HCT116 (cell line): ENCODE measurements around the gene ANXA10. TPM values are rescaled to one million over a fixed set of nuclear protein-coding genes. Genes with fewer than 3 reads are reported as not detected.
A peak's percentile ranks its signal among the peaks of the same experiment; 100 is the strongest.

Experiments used
- ATAC-seq: fragments of 200-7000 bp; cut with Tn5 transposase; 2 replicates; pipeline ENCODE4 v1.9.1; 2020; ENCODE audit warnings: mild to moderate bottlenecking, moderate library complexity
- BruUV-seq: library from RNA; stranded (reverse); fragments of 400-500 nt; replicated peaks from 2 replicates; lab custom pipeline; 2021; lab: Mats Ljungman, UMichigan
- CTCF ChIA-PET: fragments of 300-600 bp; sonication (Branson Sonifier 250); formaldehyde crosslinking; loops from one replicate; lab custom pipeline; 2021; ENCODE audit warnings: antibody characterized with exemption; lab: Charles Lee
- POLR2A ChIA-PET: fragments of 300-600, 350-600 bp; sonication (Branson Sonifier 250); formaldehyde crosslinking; loops from one replicate; lab custom pipeline; 2021; ENCODE audit warnings: antibody characterized with exemption; lab: Charles Lee
- RAD21 ChIA-PET, 2 experiments: fragments of 300-600 bp; sonication (Branson Sonifier 250); formaldehyde crosslinking; loops; one replicate each; lab custom pipeline; 2023; ENCODE audit warnings: low total read pairs in 2 of 2; ENCODE audit not compliant: uncharacterized antibody in 2 of 2, unreplicated experiment in 2 of 2, low non-redundant PET in 1 of 2; lab: Charles Lee
- DNase-seq: peaks from one replicate; pipeline ENCODE4 v3.0.0-alpha.2; 2010; ENCODE audit warnings: low read depth, low spot score
- H2AFZ ChIP-seq: fragments of 200-600 bp; shearing (Covaris generic), sonication (generic); 2 replicates; pipeline ENCODE4 v1.6.1; 2017; ENCODE audit warnings: low read depth, mixed run types, mixed read lengths, antibody characterized with exemption, low read length; ENCODE audit not compliant: poor library complexity, severe bottlenecking
- H3K27ac ChIP-seq: 2 replicates; pipeline ENCODE4 v1.5.1; 2012; ENCODE audit warnings: low read depth, low read length
- H3K27me3 ChIP-seq: fragments of 200-600 bp; sonication (generic); 2 replicates; pipeline ENCODE4 v1.6.1; 2016; ENCODE audit warnings: mixed run types, low read length, mixed read lengths; ENCODE audit not compliant: insufficient read depth
- H3K36me3 ChIP-seq, 2 experiments: fragments of 200-500 bp in 1 of 2; fragments of 200-600 bp in 1 of 2; sonication (Bioruptor generic) in 1 of 2; sonication (generic) in 1 of 2; 2 replicates each; pipeline versions ENCODE4 v1.5.1 to v1.6.1; 2014 to 2016; ENCODE audit warnings: low read length in 2 of 2, inconsistent platforms in 1 of 2, mixed read lengths in 1 of 2, mixed run types in 1 of 2; ENCODE audit not compliant: insufficient read depth in 2 of 2, control insufficient read depth in 1 of 2
- H3K4me1 ChIP-seq, 2 experiments: fragments of 200-600 bp in 1 of 2; sonication (generic) in 1 of 2; 2 replicates each; pipeline versions ENCODE4 v1.5.1 to v1.6.1; 2012 to 2017; ENCODE audit warnings: low read length in 2 of 2, inconsistent platforms in 1 of 2, mild to moderate bottlenecking in 1 of 2, mixed read lengths in 1 of 2, mixed run types in 1 of 2, moderate library complexity in 1 of 2; ENCODE audit not compliant: insufficient read depth in 2 of 2, control insufficient read depth in 1 of 2
- H3K4me2 ChIP-seq: fragments of 200-600 bp; sonication (generic); 2 replicates; pipeline ENCODE4 v1.6.1; 2017; ENCODE audit warnings: mixed run types, low read length, mixed read lengths
- H3K4me3 ChIP-seq, 2 experiments: fragments of 200-600 bp in 1 of 2; sonication (generic) in 1 of 2; replicated peaks in 1 of 2; 2 replicates each; pipeline ENCODE4 v1.5.1; 2011 to 2016; ENCODE audit warnings: low read length in 2 of 2, control low read depth in 1 of 2, low read depth in 1 of 2, mild to moderate bottlenecking in 1 of 2, mixed read lengths in 1 of 2, mixed run types in 1 of 2
- H3K79me2 ChIP-seq: fragments of 200-600 bp; sonication (generic); 2 replicates; pipeline ENCODE4 v1.6.1; 2017; ENCODE audit warnings: mild to moderate bottlenecking, mixed run types, low read length, moderate library complexity, mixed read lengths; ENCODE audit not compliant: insufficient read depth
- H3K9ac ChIP-seq: fragments of 200-600 bp; sonication (generic); 2 replicates; pipeline ENCODE4 v1.6.1; 2016; ENCODE audit warnings: low read length, mixed read lengths
- H3K9me2 ChIP-seq: fragments of 200-600 bp; sonication (generic), shearing (Covaris generic); 2 replicates; pipeline ENCODE4 v1.6.1; 2017; ENCODE audit warnings: mixed run types, mild to moderate bottlenecking, moderate library complexity; ENCODE audit not compliant: insufficient read depth
- H3K9me3 ChIP-seq, 2 experiments: fragments of 200-500 bp in 1 of 2; fragments of 200-600 bp in 1 of 2; sonication (Bioruptor generic) in 1 of 2; sonication (generic) in 1 of 2; 2 replicates each; pipeline ENCODE4 v1.6.1; 2014 to 2017; ENCODE audit warnings: low read length in 2 of 2, mixed read lengths in 2 of 2, inconsistent platforms in 1 of 2, low read depth in 1 of 2, mild to moderate bottlenecking in 1 of 2, mixed run types in 1 of 2, moderate library complexity in 1 of 2; ENCODE audit not compliant: control insufficient read depth in 1 of 2, insufficient read depth in 1 of 2
- H4K20me1 ChIP-seq: fragments of 200-600 bp; sonication (generic), shearing (Covaris generic); 2 replicates; pipeline ENCODE4 v1.6.1; 2017; ENCODE audit warnings: mixed run types, mild to moderate bottlenecking, moderate library complexity; ENCODE audit not compliant: insufficient read depth
- CBX3 ChIP-seq: IDR thresholded peaks from 2 replicates; pipeline ENCODE4 v1.6.1; 2012; ENCODE audit warnings: low read depth
- CEBPB ChIP-seq: IDR thresholded peaks from 2 replicates; pipeline ENCODE4 v1.6.1; 2012; ENCODE audit warnings: low read depth
- CTCF ChIP-seq, 3 experiments: fragments of 200-600 bp in 1 of 3; sonication (generic) in 1 of 3; IDR thresholded peaks in 2 of 3; conservative IDR thresholded peaks in 1 of 3; 2 replicates each; pipeline ENCODE4 v1.5.1; 2012 to 2017; ENCODE audit warnings: low read depth in 2 of 3, low read length in 2 of 3, antibody characterized with exemption in 1 of 3, borderline replicate concordance in 1 of 3, control low read depth in 1 of 3, mild to moderate bottlenecking in 1 of 3, mixed read lengths in 1 of 3, mixed run types in 1 of 3, moderate library complexity in 1 of 3; ENCODE audit not compliant: insufficient read depth in 1 of 3
- FOSL1 ChIP-seq: IDR thresholded peaks from 2 replicates; pipeline ENCODE4 v1.6.1; 2012; ENCODE audit warnings: low read depth
- JUND ChIP-seq: IDR thresholded peaks from 2 replicates; pipeline ENCODE4 v1.6.1; 2012
- RAD21 ChIP-seq: IDR thresholded peaks from 2 replicates; pipeline ENCODE4 v1.6.1; 2012; ENCODE audit warnings: low read depth, mild to moderate bottlenecking
- SRF ChIP-seq: IDR thresholded peaks from 2 replicates; pipeline ENCODE4 v1.6.1; 2012; ENCODE audit warnings: low read depth
- YY1 ChIP-seq: IDR thresholded peaks from 2 replicates; pipeline ENCODE4 v1.6.1; 2011; ENCODE audit warnings: low read length, low read depth, moderate library complexity, mild to moderate bottlenecking; ENCODE audit not compliant: insufficient replicate concordance; ENCODE audit errors: extremely low read depth
- ZBTB33 ChIP-seq: IDR thresholded peaks from 2 replicates; pipeline ENCODE4 v1.6.1; 2011; ENCODE audit warnings: mild to moderate bottlenecking, low read length, moderate library complexity; ENCODE audit not compliant: insufficient replicate concordance; ENCODE audit errors: extremely low read depth
- ZNF274 ChIP-seq: fragments of 200-500 bp; sonication (Bioruptor generic); IDR thresholded peaks from 2 replicates; pipeline ENCODE4 v1.6.1; 2014; ENCODE audit warnings: mild to moderate bottlenecking, low read depth, low read length, inconsistent platforms
- intact Hi-C: fragments of 100-400 bp; cut with micrococcal nuclease; formaldehyde crosslinking; loops from 2 replicates; pipeline ENCODE4 v1.10.0; 2022
- total RNA-seq: library from RNA; stranded (reverse); gene quantifications from one replicate; pipeline ENCODE4 v1.2.1, GENCODE V29; 2021; ENCODE audit not compliant: unreplicated experiment
- TF ChIP-seq, protein P1 (sequence below): IDR thresholded peaks from 2 replicates; pipeline ENCODE4 v1.6.1; 2012

Gene ANXA10
- total RNA-seq, 1 experiment from 2014 or later, result 15.1 TPM

DNA sequence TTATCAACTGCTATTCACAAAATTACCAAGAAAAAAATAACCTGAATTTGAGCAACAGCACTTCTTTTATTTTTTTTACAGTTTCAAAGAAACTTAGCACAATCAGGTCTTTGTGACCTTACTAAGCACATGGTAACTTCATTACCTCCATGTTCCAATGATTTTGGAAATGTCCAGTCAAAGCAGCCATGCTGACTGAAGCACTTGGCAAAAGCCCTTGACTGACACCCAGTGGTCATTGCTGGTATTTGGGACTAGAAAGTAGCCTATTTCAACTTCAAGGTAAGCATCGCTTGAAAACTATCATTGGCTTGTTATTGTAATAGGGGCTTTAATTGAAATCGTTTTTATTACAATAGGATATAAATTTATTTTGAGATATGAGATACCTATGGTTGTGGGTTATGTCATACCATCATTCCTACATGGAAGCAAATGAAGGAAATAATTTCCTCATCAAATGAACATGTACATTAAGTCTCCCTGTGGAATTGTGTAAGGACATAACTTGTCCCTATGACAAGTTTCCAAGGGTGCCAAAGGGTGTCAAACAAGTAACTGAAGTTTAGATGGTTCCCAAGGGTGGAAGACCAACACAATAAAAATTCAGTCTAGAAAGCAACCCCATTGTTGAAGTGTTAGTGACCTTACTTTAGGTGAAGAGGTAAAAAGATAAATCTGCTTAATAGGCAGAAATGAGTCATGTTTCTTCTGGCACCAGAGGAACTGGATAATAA is 15.2 kb upstream of the ANXA10 start:
- ChIA-PET CTCF (interaction anchor here (1.2 kb wide), 1 partner anchor 77 kb away, joined by 5 read pairs; no protein-coding TSS in a partner anchor), POLR2A (interaction anchor here (1.0 kb wide), 1 partner anchor 77 kb away, joined by 4 read pairs; no protein-coding TSS in a partner anchor), RAD21 (no interaction called here)
- no peaks in the 10 kb centered on the region for H3K79me2 ChIP-seq
- 0 out of 4 replicates have a peak, but pooled peaks cover 0 to 3% of the 10 kb centered on the region in 2 experiments for H3K36me3 ChIP-seq
- no peaks in the 10 kb centered on the region for H3K9me2 ChIP-seq
- ATAC-seq (peak; percentile 78), DNase-seq (peak; percentile 88)
- 0 out of 2 replicates have a peak, but pooled peaks have one; percentile 43 for TF ChIP-seq CEBPB
- TF ChIP-seq YY1, result peak; percentile 67
- TF ChIP-seq, protein P1, sequence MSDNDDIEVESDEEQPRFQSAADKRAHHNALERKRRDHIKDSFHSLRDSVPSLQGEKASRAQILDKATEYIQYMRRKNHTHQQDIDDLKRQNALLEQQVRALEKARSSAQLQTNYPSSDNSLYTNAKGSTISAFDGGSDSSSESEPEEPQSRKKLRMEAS, result peak; percentile 81
- TF ChIP-seq FOSL1, result no peak
- no peak for TF ChIP-seq JUND
- TF ChIP-seq ZBTB33, result no peak
- TF ChIP-seq RAD21, result peak; percentile 96
- peak; percentile 82 for TF ChIP-seq CBX3
- TF ChIP-seq ZNF274, result no peak
- peak; percentile 74 to 93 (median 91); a peak in 5 of 6 replicates for TF ChIP-seq CTCF (IDR thresholded peaks at IDR 0.05 in 2 of 3, conservative IDR thresholded peaks at IDR 0.05 in 1 of 3; ENCODE audit: borderline replicate concordance in 1 of 3, insufficient read depth in 1 of 3, low read depth in 2 of 3, low read length in 2 of 3)
- TF ChIP-seq SRF, result no peak; the same call in none of the 2 replicates
- H4K20me1 ChIP-seq, result no peaks in the 10 kb centered on the region
- peak overlapping the region; percentile 95 for H2AFZ ChIP-seq
- no peak overlapping the region for H3K4me3 ChIP-seq
- BruUV-seq, result TSS peak; percentile 50
- H3K4me1 ChIP-seq, result peaks cover 7 to 21% of the 10 kb centered on the region in 2 experiments
- H3K4me2 ChIP-seq, result peak overlapping the region; percentile 26
- peak overlapping the region; percentile 85 for H3K27ac ChIP-seq
- no peaks in the 10 kb centered on the region for H3K9me3 ChIP-seq
- no peaks in the 10 kb centered on the region for H3K27me3 ChIP-seq
- intact Hi-C loops, result loop anchor here (1.0 to 5.0 kb wide), 6 partner anchors 22 to 1910 kb away; no protein-coding TSS in a partner anchor
- H3K9ac ChIP-seq, result no peak overlapping the region
